Measurements from ENCODE around the gene MS4A18.

DNA sequence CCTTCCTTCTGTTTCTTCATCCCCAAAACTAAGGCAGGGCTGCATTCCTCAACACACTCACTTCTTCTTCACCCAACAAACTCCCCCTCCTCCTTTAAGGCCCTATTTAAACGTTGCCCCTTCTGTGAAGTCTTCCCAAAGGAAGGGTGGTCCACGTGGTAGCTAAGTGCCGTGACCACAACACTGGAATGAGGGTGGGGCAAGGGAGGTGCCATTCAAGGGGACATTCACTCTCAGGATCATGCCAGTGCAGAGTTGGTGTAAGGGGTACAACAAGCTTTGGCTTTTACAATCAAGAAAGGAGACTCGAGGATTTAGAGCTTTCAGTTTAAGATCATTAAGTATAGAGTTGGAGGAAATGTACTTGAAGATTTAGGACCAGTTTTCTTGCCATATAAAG, 52.6 kb downstream of the MS4A18 start:
- TF ChIP-seq POLR2A (IDR thresholded peaks at IDR 0.05; ENCODE audit: low read depth, low read length) (no peak), SPI1 (IDR thresholded peaks at IDR 0.05; ENCODE audit: low read depth, low read length) (no peak), POLR2AphosphoS5 (IDR thresholded peaks at IDR 0.05; ENCODE audit: low read depth, low read length) (no peak), TAF1 (IDR thresholded peaks at IDR 0.05; ENCODE audit: low read depth, low read length) (no peak), POU2F2 (IDR thresholded peaks at IDR 0.05; ENCODE audit: low read depth, low read length) (no peak)

Data from GM12891 (cell line).